DMS 273 (cell line): Measurements from ENCODE around the gene CEACAM16.
"Not testable (repeated sequence)": the region's sequence is repeated elsewhere in the genome, so short reads cannot be mapped to it uniquely, and the experiment has no call there.

ENCODE experiments used
- DNase-seq: peaks from one replicate; lab custom pipeline; 2025; ENCODE audit not compliant: unreplicated experiment; lab: John Stamatoyannopoulos, UW

Gene CEACAM16

DNA sequence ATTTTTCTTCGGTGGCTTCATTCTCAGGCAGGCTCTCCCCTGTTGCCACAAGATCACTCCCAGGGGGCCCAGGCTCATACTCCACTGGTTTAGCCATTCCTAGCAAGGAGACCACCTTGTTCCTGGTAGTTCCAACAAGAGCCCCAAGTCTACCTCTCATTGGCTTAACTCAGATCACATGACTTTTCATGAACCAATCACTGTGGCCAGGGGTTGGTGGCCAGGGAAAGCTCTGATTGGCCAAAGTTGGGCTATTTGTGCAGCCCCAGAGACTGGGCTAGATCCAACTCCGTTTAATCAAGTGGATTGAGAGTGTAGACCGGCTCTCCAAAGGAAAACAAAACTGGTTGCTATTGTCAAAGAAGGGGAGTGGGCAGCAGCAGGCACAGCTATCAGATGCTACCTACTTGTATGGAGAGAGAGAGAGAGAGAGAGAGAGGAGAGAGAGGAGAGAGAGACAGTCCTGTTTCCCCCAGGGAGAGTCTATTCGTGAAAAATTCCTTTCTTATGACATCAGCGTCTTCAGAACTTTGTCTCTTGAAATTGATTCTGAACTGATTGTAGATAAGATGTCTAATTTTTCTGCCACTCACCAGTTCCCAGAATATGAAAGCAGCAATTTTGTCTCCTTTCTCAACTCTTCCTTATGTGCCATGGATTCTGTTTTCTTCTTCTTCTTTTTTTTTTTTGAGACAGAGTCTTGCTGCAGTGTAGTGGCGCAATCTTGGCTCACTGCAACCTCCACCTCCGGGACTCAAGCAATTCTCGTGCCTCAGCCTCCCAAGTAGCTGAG lies 21.7 kb upstream of the CEACAM16 start:
- peak; percentile 68 for DNase-seq

DNA sequence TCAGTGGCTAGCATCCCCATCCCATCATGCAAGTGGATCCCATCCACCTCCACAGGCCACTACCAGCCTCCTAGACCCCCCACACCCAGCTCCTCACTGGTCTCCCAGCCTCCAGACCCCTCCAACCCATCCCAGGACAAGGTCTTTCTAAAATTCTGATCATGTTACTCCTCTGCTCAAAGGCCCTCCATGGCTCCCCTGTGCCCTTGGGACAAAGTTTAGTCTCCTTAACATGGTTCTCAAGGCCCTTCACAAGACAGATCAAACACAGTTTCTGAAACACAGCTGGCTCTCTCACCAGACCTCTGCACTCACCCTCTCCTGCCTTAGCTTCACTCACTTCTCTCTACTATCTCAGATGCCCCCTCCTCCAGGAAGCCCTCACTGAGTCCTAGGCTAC lies 18.4 kb upstream of the CEACAM16 start:
- no peak for DNase-seq

DNA sequence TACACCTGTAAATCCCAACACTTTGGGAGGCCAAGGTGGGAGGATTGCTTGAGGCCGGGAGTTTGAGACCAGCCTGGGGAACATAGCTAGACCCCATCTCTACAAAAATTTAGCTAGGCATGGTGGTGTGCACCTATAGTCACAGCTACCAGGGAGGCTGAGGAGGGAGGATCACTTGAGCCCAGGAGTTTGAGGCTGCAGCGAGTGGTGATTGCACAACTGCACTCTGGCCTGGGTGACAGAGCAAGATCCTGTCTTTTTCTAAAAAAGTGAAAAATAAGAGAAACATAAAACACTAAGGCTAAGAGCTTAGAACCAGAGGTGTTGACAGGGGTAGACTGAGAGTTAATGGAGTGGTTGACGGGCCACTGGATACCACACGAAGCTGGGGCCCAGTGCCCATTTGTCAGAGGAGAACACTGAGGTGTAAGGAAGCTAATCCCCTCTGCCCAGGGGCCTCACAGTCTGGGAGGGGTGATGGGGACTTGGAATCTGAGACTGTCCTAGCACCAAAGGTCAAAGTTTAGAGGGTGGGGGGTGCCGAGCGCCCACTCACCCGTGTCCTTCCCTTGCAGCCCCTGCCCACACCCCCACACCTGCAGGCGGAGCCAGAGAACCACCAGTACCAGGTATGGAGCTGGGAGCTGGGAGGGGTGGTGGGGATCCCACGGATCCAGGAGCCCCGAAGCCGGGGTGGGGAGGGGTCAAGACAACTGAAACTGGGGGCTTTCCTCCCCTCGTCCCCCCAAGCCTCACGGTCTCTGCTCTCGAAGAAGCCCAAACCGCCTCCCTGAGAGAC lies 16.8 kb upstream of the CEACAM16 start:
- DNase-seq, result no peak

DNA sequence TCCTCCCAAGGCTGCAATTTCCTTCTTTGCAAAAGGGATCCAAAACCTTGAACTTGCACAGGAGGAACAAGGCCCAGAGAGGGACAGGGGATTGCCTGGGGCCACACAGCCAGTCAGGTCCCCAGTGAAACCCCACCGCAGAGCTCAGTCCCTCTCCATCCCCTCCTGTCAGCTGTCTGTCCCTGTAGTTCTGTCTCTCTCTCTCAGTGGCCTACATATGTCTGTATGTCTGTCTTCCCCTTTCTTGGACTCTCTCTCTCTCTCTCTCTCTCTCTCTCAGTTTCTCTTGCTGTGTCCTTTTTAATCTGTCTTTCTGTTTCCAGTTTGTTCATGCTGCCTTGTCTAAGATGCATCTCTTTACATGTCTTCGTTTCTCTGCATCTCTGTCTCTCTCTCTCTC lies 16.1 kb upstream of the CEACAM16 start:
- DNase-seq, result no peak

DNA sequence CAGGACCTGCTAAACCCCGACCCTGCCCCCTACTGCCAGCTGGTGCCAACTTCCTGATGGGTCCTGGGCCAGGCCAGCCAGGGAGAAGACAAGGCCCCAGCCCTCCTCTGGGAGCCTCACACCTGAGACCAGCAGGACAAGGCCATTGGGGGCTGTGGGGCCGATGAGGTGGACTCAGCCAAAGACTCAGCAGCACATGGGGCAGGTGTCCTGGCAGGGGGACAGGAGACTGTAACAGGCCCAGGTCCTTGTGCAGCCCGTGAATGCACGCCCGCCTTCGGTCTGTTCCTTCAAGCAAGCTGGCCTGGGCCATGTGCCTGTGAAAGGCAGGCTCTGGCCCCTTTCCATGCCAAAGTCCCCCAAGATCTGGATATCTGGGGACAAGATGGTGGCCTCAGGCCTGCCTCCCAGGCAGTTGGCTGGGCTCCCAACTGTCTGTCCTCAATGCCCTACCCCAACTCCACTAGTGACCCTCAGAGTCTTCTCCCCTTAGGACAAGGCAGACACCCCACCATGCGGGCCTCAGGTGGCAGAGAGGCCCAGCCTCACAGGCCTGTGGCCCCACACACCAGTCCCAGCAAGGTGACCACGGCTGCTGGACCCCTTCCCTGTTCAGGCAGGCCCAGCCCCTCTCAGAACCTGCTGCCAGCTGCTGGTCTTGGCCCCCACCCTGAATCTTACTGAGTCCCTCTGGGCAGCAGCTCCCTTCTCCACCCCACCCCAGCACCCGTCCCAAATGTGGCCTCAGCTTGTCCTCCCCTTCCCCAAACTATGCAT lies 15.3 kb upstream of the CEACAM16 start:
- DNase-seq, result no peak

DNA sequence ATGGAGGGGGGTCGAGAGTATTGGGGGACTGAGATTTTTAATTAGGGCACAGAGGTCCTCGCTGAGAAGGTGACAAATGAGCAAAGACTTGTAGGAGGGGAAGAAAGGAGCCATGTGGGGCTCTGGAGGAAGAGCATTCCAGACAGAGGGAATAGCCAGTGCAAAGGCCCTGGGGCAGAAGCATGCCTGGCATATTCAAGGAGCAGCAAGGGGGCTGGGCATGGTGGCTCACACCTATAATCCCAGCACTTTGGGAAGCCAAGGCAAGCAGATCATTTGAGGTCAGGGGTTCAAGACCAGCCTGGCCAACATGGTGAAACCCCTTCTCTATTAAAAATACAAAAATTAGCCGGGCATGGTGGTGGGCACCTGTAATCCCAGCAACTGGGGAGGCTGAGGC lies 14.6 kb upstream of the CEACAM16 start:
- DNase-seq, result not testable (repeated sequence)

DNA sequence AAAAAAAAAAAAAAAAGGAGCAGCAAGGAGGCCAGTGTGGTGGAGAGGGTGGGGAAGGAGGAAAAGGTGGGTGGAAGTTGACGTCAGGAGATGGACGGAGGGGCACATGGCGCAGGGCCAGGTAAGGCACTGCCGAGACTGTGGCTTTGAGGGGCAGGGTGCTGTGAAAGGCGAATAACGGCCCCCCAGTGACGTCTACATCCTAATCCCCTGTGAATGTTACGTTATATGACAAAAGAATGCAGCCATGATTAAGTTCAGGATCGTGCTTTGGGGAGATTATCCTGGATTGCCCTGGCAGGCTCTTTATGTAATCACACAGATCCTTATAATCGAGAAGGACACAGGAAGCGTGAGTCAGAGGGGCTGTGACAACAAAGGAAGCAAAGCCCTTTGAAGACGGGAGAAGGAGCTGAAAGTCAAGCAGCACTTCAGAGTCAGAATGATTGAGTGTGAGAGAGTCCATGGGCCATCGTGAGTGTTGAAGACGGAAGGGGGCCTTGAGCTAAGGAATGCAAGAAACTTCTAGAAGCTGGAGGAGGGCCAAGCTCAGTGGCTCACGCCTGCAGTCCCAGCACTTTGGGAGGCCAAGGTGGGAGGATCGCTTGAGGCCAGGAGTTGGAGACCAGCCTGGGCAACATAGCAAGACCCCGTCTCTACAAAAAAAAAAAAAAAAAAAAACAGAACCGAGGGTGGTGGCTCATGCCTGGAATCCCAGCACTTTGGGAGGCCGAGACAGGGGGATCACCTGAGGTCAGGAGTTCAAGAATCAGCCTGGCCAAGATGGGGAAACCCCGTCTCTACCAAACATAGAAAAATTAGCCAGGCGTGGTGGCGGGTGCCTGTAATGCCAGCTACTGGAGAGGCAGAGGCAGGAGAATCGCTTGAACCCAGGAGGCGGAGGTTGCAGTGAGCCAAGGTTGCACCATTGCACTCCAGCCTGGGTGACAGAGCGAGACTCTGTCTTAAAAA lies 13.8 kb upstream of the CEACAM16 start:
- no peak for DNase-seq

DNA sequence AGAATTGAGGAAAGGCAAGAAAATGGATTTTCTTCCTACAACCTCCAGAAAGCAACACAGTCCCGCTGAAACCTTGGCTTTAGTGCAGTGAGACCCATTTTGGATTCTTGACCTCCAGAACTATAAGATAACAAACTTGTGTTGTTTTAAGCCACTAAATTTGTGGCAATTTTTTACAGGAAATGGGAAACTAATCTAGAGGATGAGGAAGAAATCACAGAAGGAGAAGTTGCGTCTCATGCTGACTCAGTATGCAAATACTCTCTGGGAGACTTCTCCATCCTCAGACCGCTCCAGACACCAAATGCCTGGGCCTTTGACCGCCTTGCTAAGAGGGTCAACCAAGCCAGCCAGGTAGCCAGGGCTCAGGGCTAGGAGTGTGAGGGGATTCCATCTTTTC lies 13.1 kb upstream of the CEACAM16 start:
- no peak for DNase-seq

DNA sequence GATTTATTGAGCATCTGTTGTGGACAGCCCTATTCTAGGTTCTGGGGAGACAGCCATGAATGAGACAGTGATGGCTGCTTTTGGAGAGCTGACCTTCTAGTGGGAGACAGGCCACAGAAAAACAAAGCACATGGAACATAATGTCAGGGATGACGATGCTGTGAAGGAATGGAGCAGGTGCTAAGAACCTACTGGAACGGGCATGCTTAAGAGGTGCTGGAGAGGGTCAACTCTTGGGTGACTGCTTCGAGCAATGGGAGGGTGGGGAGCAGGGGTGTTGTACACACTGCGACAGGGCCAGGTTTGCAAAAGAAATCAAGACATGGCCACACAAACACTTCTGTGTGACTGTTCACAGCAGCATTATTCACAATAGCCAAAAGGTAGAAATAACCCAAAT lies 12.1 kb upstream of the CEACAM16 start:
- no peak for DNase-seq

DNA sequence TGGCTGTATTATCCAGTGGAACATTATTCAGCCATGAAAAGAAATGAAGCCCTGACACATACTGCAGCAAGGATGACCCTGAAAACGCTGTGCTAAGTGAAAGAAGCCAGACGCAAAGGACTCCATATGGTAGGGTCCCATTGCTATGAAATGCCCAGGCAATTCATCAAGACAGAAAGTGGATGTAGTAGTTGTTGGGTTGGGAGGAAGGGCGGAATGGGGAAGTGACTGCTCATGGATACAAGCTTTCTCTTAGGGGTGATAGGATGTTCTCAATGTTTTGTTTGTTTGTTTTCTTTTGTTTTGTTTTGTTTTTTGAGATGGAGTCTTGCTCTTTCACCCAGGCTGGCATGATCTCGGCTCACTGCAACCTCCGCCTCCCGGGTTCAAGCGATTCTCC lies 11.1 kb upstream of the CEACAM16 start:
- DNase-seq, result no peak

DNA sequence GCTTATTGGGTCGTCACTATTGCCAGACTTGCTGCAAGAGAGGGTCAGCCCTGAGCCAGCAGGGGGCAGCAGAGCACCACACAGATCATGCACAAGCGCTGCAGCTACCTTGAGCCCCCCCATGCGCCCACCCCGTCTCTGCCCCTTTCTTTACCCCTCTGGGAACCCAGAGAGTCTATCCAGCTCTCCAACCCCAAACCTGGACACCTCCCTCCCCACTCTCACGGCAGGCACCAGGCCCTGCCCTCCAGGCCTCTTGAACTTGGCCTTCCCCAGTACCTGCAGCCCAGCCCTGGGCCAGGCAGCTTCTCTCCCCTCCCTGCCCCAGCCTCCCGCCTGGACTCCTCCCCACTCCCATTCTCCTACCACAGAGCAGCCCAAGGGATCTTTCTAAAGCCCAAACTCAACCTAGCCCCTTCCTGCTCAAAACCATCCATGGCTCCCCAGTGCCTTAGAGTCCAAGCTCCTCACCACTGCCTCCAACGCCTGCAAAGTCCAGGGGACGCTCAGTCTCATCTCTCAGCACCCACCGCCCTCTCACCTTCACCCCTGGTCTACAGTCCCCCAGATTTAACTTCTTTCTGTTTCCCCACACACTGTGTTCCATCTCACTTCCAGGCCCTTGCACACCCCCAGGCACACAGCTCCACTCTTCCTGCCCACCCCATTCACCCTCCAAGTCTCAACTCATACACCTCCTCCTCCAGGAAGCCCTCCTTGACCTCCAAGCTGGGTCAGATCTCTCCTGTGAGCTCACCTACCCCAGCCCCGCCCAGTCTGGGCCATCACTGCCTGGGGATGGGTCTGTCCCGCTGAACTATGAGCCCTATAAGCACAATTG lies 9.4 kb upstream of the CEACAM16 start:
- peak; percentile 82 for DNase-seq

DNA sequence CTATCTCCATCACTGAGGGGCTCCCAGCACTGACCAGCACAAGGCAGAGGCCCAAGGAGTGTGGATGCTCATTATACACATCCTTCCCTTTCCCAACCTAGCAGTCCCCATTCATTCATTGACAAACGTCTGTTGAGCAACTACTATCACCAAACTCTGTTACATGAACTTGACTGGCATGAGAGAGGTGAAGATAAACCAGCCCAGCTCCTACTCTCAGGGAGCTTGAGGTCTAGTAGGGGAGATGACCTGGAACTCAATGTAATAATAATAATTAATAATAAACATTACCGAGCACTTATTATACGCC lies 8.9 kb upstream of the CEACAM16 start:
- no peak for DNase-seq

DNA sequence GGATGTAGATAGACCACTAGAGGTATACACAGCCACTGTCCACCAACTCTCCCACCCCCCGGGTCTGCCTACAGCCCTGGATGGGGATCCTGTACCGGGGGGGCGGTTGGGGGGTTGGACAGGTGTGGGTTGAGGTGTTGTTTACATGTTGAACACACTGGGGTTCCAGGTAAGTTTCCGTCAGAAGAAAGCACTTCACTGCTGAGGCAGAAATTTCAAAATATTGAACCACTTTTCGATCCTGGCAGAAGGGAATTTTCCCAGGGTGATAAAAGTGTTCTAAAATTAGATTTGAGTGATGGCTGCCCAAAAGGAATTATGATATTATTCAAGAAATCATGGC lies 6.6 kb upstream of the CEACAM16 start:
- no peak for DNase-seq

DNA sequence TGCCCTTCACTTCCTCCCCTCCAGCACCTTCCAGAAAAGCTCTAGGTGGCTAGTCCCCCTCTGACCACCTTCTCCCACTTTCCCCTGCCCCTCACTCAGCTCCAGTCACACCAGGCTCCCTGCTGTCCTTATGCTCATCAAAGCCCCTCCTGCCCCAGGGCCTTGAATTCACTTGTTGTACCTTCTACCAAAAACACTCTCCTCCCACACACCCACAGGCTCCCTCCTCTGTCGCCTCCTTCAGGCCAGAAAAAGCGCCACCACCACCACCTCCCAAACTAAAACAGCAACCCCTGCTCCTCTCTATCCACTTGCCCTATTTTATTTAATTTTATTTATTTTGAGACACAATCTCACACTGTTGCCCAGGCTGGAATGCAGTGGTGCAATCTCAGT lies 4.8 kb upstream of the CEACAM16 start:
- DNase-seq, result peak; percentile 28

DNA sequence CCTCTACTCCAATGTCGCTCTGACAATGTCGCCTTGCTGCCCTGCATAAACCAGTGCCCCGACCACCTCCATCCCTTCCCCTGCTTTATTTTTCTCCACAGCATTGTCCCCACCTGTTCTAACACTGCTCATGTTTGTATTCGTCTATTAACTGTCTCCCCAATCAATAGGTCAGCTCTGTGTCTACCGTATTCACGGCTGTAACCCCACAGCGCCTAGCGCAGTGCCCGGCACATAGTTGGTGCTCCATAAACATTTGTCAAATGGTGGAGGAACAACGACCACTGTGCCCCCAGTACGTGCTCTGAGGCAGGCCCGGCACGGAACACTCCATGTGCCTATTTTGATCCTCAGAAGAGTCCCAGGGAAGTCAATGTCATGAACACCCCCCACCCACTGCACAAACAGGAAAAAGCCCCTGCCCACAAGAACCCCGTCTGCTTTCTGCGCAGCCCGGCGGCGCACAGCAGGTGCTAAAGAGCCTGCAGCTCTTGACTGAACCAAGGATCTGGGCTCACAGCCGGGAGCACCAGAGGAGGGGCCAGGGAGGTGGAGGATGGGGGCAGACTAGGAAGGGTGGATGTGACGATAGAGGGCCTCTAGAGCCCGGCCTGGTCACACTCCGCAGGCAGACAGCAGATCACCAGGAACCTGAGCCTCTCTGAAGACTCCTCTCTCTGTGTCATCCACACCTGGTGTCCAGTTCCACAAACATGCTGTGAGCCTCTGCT lies 1.8 kb upstream of the CEACAM16 start:
- DNase-seq, result no peak

DNA sequence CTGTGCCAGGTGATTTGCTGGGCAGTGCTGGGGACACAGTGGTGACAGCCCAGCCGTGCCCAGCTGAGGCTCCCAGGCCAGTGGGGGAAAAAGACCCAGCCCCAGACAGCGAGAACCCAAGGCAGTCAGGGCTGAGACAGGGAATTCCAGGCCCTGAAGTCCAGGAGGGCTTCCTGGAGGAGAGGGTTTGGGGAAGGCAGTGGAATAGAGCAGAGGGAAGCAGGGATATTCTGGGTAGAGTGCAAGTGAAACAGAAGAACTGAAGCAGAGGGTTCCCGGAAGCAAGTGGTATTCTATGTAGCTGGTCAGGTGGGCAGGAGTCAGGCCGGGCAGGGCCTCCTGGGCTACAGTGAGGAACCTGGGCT lies 1.3 kb upstream of the CEACAM16 start:
- no peak for DNase-seq

DNA sequence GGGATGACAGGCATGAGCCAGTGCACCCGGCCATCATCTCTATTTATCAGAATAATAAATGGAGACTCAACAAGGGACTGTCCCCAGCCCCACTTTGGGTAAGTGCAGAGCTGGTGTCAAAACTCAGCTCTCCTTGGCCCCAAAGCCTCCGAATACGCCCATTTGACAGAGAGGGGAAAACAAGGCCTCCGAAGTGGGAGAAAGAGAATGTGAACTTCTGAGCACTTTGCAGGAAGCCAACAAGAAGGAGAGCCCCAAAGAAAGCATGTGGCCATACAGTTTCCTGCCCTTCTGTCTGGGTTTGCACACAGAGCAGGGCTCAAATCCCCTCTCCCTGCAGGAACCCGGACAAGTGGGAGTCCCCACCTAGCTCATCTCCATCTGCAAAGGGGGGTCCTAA lies 1.6 kb downstream of the CEACAM16 start:
- no peak for DNase-seq

DNA sequence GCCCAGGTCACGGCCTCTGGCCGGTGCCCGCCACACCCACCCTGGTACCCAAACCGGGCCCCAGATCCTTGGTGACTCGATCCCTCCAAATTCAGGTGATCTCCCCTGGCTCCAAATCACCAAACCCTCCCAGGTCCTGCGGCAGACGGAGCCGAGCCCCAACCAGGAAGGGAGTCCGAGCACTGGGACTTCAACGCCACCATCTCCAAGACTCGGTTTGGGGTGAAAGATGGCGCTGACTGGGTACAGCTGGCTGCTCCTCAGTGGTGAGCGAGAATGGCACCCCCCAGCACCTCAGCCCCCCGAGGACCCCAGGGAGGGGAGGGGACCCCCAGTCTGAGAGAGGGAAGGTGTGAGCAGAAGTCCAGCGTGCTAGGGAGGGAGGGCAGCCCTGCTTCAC lies 2.3 kb downstream of the CEACAM16 start:
- DNase-seq, result no peak

DNA sequence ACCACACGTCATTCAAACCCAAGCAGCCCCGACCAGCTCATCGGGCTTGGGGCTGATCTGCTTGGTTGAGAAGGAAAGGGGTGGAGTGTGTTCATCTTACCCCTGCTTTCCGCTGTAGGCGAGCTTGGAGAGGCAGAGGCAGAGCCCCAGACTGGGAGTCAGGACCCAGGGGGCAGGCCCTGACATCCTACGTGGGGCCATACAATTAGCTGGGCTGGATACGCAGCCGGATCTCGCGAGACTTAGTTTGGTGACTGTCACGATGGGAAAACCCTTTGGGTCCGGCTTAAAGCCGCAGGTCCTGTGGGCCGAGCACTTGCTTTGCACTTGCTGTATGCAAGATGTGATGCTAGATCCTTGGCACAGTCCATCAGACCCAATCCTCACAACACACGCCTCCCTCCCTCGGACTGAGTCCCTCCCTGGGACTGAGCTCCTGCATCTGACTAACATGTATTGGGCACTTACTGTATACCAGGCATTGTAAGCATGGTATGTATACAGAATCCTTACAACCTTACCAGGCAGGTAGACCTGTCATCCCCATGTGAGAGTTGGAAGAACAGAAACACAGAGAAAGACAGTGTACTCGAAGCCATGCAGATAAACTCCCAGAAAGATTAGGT lies 3.7 kb downstream of the CEACAM16 start:
- DNase-seq, result no peak
